ENCODE measurements around the gene PRR18. TPM values are rescaled to one million over a fixed set of nuclear protein-coding genes. Genes with fewer than 3 reads are reported as not detected.

Gene PRR18
- total RNA-seq, 1 experiment from 2014 or later, result 0.17 TPM

- CTCF ChIA-PET, result interaction anchor here (0.7 kb wide), 1 partner anchor 29 kb away, joined by 3 read pairs; no protein-coding TSS in a partner anchor
Measured at GRCh38 chr6:166342349-166343149, 34.4 kb upstream of the PRR18 start, which contains the start of gene SFT2D1. TSS of gene SFT2D1 (minus strand) at chr6:166342545. CDS start at chr6:166342481, 64 bp downstream.

DNA sequence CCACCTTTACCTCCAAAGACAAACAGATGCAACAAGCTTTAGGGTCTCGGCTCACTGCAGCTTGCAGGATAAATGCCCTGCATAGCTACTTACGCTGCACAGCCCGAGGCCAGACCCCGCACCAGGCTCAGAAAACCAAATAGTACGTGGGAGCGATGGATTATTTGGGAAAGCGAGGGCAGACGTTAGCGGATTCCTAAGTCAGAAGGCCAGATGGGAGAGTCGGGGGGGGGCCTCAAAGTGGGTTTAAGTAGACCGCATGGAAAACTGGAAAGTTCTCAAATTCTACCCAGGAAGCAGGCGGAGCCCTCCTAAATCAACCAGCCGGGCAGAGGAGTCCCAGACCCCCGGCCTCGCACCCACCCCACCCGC lies 33.8 kb upstream of the PRR18 start:
- ChIA-PET CTCF (no interaction called here), POLR2A (ENCODE audit: low non-redundant PET) (interaction anchor here (0.6 to 0.7 kb wide), 2 partner anchors 147 to 286 kb away, joined by 4 to 5 read pairs; no protein-coding TSS in a partner anchor)
- Histone ChIP-seq H3K4me1 (ENCODE audit: insufficient read depth, low read length, poor library complexity, severe bottlenecking) (peaks cover 5% of the 10 kb centered on the region), H3K4me3 (ENCODE audit: low read depth, low read length, poor library complexity, severe bottlenecking) (peak overlapping the region; percentile 82), H3K27ac (ENCODE audit: low read depth, low read length, poor library complexity, severe bottlenecking) (peak overlapping the region; percentile 99), H3K9me3 (ENCODE audit: low read depth, low read length, poor library complexity, severe bottlenecking) (no peaks in the 10 kb centered on the region), H3K27me3 (replicated peaks; ENCODE audit: insufficient read depth, low read depth, low read length, poor library complexity) (no peaks in the 10 kb centered on the region), H3K36me3 (ENCODE audit: insufficient read depth, low read length, poor library complexity, severe bottlenecking) (peaks cover 5% of the 10 kb centered on the region)
- no TSS peak for BruUV-seq (replicated peaks)
- DNase-seq (ENCODE audit: low spot score), result peak; percentile 42
- intact Hi-C loops (cut with micrococcal nuclease; ENCODE audit: unreplicated experiment), result loop anchor here (5.0 kb wide), 1 partner anchor 40 kb away; the partner anchor contains the start of gene MPC1
- TF ChIP-seq EZH2 (IDR thresholded peaks at IDR 0.05; ENCODE audit: borderline replicate concordance, low read depth, low read length, poor library complexity, severe bottlenecking) (no peak), CTCF (conservative IDR thresholded peaks at IDR 0.05; ENCODE audit: low read depth, low read length) (no peak)

More at GRCh38 chr6:166342349-166343149, 34.4 kb upstream of the PRR18 start, which contains the start of gene SFT2D1:
- Histone ChIP-seq H3K27ac (ENCODE audit: low read depth, low read length, poor library complexity, severe bottlenecking) (peak within 1 kb of the TSS; percentile 99), H3K4me1 (ENCODE audit: insufficient read depth, low read length, poor library complexity, severe bottlenecking) (peaks cover 5% of the 10 kb centered on the region), H3K9me3 (ENCODE audit: low read depth, low read length, poor library complexity, severe bottlenecking) (no peaks in the 10 kb centered on the region), H3K36me3 (ENCODE audit: insufficient read depth, low read length, poor library complexity, severe bottlenecking) (peaks cover 1% of the 10 kb centered on the region), H3K4me3 (ENCODE audit: low read depth, low read length, poor library complexity, severe bottlenecking) (peak within 1 kb of the TSS; percentile 82), H3K27me3 (replicated peaks; ENCODE audit: insufficient read depth, low read depth, low read length, poor library complexity) (no peaks in the 10 kb centered on the region)
- POLR2A ChIA-PET (ENCODE audit: low non-redundant PET), result interaction anchor here (0.6 kb wide), 2 partner anchors 55 to 285 kb away, joined by 3 to 4 read pairs; no protein-coding TSS in a partner anchor
- TF ChIP-seq CTCF (conservative IDR thresholded peaks at IDR 0.05; ENCODE audit: low read depth, low read length) (no peak), EZH2 (IDR thresholded peaks at IDR 0.05; ENCODE audit: borderline replicate concordance, low read depth, low read length, poor library complexity, severe bottlenecking) (no peak)
- peak; percentile 91 for DNase-seq (ENCODE audit: low spot score)
- intact Hi-C loops (cut with micrococcal nuclease; ENCODE audit: unreplicated experiment), result loop anchor here (5.0 kb wide), 1 partner anchor 40 kb away; the partner anchor contains the start of gene MPC1
- no TSS peak for BruUV-seq (replicated peaks)

DNA sequence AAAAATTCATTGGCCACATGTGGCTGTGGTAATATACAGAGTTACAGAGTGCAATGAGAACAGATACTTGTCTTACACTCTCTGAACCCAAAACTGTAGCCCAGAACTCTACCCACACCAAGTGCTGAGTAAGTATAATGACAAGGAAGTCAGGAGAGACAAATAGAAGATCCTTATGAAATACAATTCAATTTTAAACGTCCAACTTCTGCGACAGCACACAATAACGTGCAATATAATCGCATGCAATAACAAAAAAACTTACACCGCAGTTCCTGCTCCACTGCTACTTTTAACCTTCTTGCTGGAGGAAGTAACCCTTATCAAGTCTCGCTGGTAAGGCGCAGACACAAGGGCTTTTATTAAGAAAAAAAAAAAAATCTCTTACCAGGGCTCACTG lies 33.3 kb upstream of the PRR18 start:
- Histone ChIP-seq H3K9me3 (ENCODE audit: low read depth, low read length, poor library complexity, severe bottlenecking) (no peaks in the 10 kb centered on the region), H3K36me3 (ENCODE audit: insufficient read depth, low read length, poor library complexity, severe bottlenecking) (peaks cover 5% of the 10 kb centered on the region), H3K27ac (ENCODE audit: low read depth, low read length, poor library complexity, severe bottlenecking) (peak overlapping the region; percentile 99), H3K4me1 (ENCODE audit: insufficient read depth, low read length, poor library complexity, severe bottlenecking) (peaks cover 5% of the 10 kb centered on the region), H3K4me3 (ENCODE audit: low read depth, low read length, poor library complexity, severe bottlenecking) (peak overlapping the region; percentile 82), H3K27me3 (replicated peaks; ENCODE audit: insufficient read depth, low read depth, low read length, poor library complexity) (no peaks in the 10 kb centered on the region)
- no TSS peak for BruUV-seq (replicated peaks)
- no peak for TF ChIP-seq EZH2 (IDR thresholded peaks at IDR 0.05; ENCODE audit: borderline replicate concordance, low read depth, low read length, poor library complexity, severe bottlenecking)
- no peak for TF ChIP-seq CTCF (conservative IDR thresholded peaks at IDR 0.05; ENCODE audit: low read depth, low read length)
- CTCF ChIA-PET, result no interaction called here
- no peak for DNase-seq (ENCODE audit: low spot score)
- intact Hi-C loops (cut with micrococcal nuclease; ENCODE audit: unreplicated experiment), result loop anchor here (5.0 kb wide), 1 partner anchor 41 kb away; the partner anchor contains the start of gene MPC1
- POLR2A ChIA-PET (ENCODE audit: low non-redundant PET), result interaction anchor here (0.7 kb wide), 1 partner anchor 147 kb away, joined by 5 read pairs; no protein-coding TSS in a partner anchor
